ENCODE data around the gene NEK9.

Gene NEK9

GRCh38 chr14:75168586-75169335 lies 41.9 kb upstream of the NEK9 start:
- Histone ChIP-seq H3K36me3 (no peaks in the 10 kb centered on the region), H3K27me3 (no peaks in the 10 kb centered on the region), H3K4me3 (ENCODE audit: low read depth in 1 of 2, low read length in 1 of 2) (no peak overlapping the region), H3K9me3 (no peaks in the 10 kb centered on the region), H3K27ac (no peak overlapping the region), H3K4me1 (ENCODE audit: control insufficient read depth in 1 of 2, insufficient read depth in 1 of 2, low read depth in 1 of 2, low read length in 1 of 2) (peaks cover 21 to 27% of the 10 kb centered on the region in 2 experiments)
- no peak for TF ChIP-seq CTCF (IDR thresholded peaks at IDR 0.05)

DNA sequence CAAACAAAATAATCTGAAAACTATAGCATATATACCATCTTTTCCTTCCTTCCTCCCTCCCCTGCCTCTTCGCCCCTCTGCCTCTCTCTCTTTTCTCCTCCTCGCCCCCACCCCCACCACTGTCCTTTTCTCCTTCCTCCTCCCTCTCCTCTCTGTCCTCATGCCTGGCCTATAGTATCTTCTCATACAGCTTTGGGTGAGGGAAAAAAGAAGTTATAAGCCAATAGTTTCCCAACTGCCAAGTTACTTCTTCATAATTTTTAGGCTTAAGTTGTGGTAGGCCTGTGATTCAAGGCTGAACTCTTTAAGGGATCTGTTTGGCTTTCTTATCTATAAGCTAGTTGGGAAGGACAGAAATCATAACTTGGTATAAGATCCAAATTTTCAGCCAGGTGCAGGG lies 40.5 kb upstream of the NEK9 start:
- no peak overlapping the region for H3K4me3 ChIP-seq (ENCODE audit: low read depth in 1 of 2, low read length in 1 of 2)
- no peaks in the 10 kb centered on the region for H3K27me3 ChIP-seq
- peaks cover 15 to 23% of the 10 kb centered on the region in 2 experiments for H3K4me1 ChIP-seq (ENCODE audit: control insufficient read depth in 1 of 2, insufficient read depth in 1 of 2, low read depth in 1 of 2, low read length in 1 of 2)
- no peaks in the 10 kb centered on the region for H3K36me3 ChIP-seq
- peak overlapping the region; percentile 54 for H3K27ac ChIP-seq
- H3K9me3 ChIP-seq = no peaks in the 10 kb centered on the region
- no peak for TF ChIP-seq CTCF (IDR thresholded peaks at IDR 0.05)

GRCh38 chr14:75165586-75166391 lies 38.9 kb upstream of the NEK9 start:
- Histone ChIP-seq H3K4me3 (ENCODE audit: low read depth in 1 of 2, low read length in 1 of 2) (no peak overlapping the region), H3K4me1 (ENCODE audit: control insufficient read depth in 1 of 2, insufficient read depth in 1 of 2, low read depth in 1 of 2, low read length in 1 of 2) (peaks cover 14 to 21% of the 10 kb centered on the region in 2 experiments), H3K27me3 (no peaks in the 10 kb centered on the region), H3K27ac (no peak overlapping the region), H3K36me3 (no peaks in the 10 kb centered on the region), H3K9me3 (no peaks in the 10 kb centered on the region)
- no peak for TF ChIP-seq CTCF (IDR thresholded peaks at IDR 0.05)

DNA sequence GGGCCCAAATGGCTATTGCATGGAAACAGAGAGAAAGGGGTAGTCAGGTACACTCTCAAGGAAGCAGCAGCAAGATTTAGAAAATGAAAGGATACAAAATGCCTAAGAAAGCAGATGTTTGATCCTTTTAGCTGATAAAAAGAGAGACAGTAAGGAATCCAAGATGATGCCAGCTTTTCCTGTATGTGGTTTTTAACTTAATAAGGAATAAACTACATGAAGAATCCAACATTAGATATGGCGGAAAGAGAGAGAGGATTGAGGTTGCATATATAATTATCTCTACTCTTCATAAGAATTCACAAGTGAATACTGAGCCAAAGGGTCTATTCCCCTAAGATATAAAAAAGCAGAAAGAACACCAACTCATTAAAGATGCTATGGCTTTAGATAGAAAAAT lies 38.0 kb upstream of the NEK9 start:
- Histone ChIP-seq H3K4me1 (ENCODE audit: control insufficient read depth in 1 of 2, insufficient read depth in 1 of 2, low read depth in 1 of 2, low read length in 1 of 2) (peaks cover 8 to 12% of the 10 kb centered on the region in 2 experiments), H3K27me3 (no peaks in the 10 kb centered on the region), H3K27ac (no peak overlapping the region), H3K9me3 (no peaks in the 10 kb centered on the region), H3K4me3 (ENCODE audit: low read depth in 1 of 2, low read length in 1 of 2) (no peak overlapping the region), H3K36me3 (no peaks in the 10 kb centered on the region)
- no peak for TF ChIP-seq CTCF (IDR thresholded peaks at IDR 0.05)

DNA sequence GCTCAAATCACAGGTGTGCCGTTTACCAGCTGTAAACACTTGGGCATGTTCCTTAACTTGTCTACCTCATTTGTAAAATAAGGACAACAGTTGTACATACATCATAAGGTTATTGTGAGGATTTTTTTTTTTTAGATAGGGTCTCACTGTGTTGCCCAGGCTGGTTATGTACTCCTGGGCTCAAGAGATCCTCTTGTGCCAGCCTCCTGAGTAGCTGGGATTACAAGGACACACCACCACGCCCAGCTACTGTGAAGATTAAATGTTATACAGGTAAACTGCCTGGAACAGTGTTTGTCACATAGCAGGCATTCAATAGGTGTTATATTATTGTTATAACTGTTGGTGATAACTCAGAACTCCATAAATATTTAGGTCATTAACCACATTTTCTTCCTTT lies 36.8 kb upstream of the NEK9 start:
- Histone ChIP-seq H3K27ac (no peak overlapping the region), H3K36me3 (no peaks in the 10 kb centered on the region), H3K4me1 (ENCODE audit: control insufficient read depth in 1 of 2, insufficient read depth in 1 of 2, low read depth in 1 of 2, low read length in 1 of 2) (peaks cover 10 to 13% of the 10 kb centered on the region in 2 experiments), H3K4me3 (ENCODE audit: low read depth in 1 of 2, low read length in 1 of 2) (no peak overlapping the region), H3K27me3 (no peaks in the 10 kb centered on the region), H3K9me3 (no peaks in the 10 kb centered on the region)
- no peak for TF ChIP-seq CTCF (IDR thresholded peaks at IDR 0.05)

Data from neutrophil (primary cell).